ENCODE data around the gene POGLUT3. TPM values are rescaled to one million over a fixed set of nuclear protein-coding genes. Genes with fewer than 3 reads are reported as not detected.

Gene POGLUT3
- total RNA-seq, 1 experiment from 2014 or later = 15.3 TPM

DNA sequence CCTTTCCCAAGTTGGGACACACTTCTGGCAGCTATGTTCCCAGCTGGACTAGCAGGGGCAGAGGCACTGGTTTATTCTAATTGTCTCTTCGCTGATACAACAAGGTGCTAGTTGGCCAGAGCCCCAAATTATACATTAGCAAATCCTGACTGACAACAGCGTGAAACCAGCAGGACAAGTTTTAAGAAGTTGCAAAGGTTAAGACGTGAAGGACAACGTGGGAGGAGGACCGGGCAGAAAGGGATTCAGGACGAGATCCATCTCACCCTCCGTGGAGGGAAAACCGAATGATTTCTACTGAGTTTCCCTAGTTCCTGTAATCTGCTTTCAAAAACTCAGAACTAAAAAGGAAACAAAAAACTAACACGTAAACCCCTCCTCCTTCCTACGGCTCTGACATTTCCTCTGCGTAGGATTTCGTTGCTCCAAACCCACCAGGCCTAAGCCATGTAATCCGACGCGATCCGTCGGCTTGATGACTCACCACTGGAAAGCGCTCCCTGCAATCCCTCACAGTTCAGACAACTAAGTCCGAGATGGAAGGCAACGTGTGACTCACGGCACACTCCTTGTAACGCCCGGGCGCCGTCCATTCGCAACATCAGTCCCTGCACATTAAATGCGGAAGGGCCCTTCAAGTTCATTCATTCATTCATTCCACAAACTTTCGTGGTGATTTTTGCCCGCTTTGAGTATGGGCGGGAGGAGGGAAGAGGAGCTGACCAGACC, 703 bp downstream of the POGLUT3 start (continued):
- TF ChIP-seq, protein P1, sequence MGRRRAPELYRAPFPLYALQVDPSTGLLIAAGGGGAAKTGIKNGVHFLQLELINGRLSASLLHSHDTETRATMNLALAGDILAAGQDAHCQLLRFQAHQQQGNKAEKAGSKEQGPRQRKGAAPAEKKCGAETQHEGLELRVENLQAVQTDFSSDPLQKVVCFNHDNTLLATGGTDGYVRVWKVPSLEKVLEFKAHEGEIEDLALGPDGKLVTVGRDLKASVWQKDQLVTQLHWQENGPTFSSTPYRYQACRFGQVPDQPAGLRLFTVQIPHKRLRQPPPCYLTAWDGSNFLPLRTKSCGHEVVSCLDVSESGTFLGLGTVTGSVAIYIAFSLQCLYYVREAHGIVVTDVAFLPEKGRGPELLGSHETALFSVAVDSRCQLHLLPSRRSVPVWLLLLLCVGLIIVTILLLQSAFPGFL (CRISPR knock-in tag; IDR thresholded peaks at IDR 0.05; ENCODE audit: borderline replicate concordance) = no peak
- peak; percentile 80 for TF ChIP-seq NFE2L1 (CRISPR knock-in tag; IDR thresholded peaks at IDR 0.05)
- no peak for TF ChIP-seq ZNF317 (CRISPR knock-in tag; IDR thresholded peaks at IDR 0.05; ENCODE audit: borderline replicate concordance, low read depth)
- TF ChIP-seq, protein P2, sequence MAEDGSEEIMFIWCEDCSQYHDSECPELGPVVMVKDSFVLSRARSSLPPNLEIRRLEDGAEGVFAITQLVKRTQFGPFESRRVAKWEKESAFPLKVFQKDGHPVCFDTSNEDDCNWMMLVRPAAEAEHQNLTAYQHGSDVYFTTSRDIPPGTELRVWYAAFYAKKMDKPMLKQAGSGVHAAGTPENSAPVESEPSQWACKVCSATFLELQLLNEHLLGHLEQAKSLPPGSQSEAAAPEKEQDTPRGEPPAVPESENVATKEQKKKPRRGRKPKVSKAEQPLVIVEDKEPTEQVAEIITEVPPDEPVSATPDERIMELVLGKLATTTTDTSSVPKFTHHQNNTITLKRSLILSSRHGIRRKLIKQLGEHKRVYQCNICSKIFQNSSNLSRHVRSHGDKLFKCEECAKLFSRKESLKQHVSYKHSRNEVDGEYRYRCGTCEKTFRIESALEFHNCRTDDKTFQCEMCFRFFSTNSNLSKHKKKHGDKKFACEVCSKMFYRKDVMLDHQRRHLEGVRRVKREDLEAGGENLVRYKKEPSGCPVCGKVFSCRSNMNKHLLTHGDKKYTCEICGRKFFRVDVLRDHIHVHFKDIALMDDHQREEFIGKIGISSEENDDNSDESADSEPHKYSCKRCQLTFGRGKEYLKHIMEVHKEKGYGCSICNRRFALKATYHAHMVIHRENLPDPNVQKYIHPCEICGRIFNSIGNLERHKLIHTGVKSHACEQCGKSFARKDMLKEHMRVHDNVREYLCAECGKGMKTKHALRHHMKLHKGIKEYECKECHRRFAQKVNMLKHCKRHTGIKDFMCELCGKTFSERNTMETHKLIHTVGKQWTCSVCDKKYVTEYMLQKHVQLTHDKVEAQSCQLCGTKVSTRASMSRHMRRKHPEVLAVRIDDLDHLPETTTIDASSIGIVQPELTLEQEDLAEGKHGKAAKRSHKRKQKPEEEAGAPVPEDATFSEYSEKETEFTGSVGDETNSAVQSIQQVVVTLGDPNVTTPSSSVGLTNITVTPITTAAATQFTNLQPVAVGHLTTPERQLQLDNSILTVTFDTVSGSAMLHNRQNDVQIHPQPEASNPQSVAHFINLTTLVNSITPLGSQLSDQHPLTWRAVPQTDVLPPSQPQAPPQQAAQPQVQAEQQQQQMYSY (CRISPR knock-in tag; IDR thresholded peaks at IDR 0.05) = no peak
- no peak for TF ChIP-seq NR1H2 (CRISPR knock-in tag; IDR thresholded peaks at IDR 0.05)

DNA sequence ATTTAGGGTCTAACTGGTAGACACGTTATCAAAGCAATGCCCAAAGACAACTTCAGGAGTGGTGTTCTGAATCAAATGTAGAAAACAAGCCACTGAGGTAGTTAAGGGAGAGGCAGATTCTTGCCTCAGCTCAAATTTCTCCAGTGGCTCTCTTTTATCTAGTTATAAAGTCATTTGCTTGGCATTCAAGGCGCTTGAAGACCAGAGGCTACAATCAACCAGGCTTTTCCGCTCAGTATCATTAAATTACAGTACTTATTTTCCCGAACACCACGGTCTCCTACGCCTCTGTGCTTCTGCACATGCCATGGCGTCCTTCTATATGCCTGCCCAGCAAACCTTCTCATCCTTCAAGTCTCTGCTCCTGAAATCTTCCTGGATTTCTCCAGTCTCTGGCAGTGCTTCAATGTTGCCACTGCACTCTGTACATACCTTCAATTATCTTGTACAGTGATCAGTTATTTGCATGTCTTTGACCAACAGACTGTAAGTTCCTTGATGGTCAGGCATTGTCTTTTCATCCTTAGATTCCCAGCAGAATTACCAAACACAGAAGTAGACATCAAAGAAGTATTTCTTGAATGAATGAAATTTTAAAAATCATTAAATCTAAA, 1.4 kb downstream of the POGLUT3 start:
- POLR2A ChIA-PET = no interaction called here
- CTCF ChIA-PET = no interaction called here
- DNase-seq (ENCODE audit: low spot score) = no peak
- H3K4me1 Mint-ChIP-seq = peaks cover 22% of the 10 kb centered on the region
- peak overlapping the region; percentile 99 for H3K4me3 Mint-ChIP-seq
- no peaks in the 10 kb centered on the region for H3K9me3 Mint-ChIP-seq
- no peak for TF ChIP-seq RELA (CRISPR knock-in tag; IDR thresholded peaks at IDR 0.05; ENCODE audit: borderline replicate concordance)
- TF ChIP-seq, protein P1 (CRISPR knock-in tag; IDR thresholded peaks at IDR 0.05; ENCODE audit: borderline replicate concordance) = no peak
- no peak for TF ChIP-seq ZNF416 (CRISPR knock-in tag; IDR thresholded peaks at IDR 0.05)
- TF ChIP-seq, protein P3, sequence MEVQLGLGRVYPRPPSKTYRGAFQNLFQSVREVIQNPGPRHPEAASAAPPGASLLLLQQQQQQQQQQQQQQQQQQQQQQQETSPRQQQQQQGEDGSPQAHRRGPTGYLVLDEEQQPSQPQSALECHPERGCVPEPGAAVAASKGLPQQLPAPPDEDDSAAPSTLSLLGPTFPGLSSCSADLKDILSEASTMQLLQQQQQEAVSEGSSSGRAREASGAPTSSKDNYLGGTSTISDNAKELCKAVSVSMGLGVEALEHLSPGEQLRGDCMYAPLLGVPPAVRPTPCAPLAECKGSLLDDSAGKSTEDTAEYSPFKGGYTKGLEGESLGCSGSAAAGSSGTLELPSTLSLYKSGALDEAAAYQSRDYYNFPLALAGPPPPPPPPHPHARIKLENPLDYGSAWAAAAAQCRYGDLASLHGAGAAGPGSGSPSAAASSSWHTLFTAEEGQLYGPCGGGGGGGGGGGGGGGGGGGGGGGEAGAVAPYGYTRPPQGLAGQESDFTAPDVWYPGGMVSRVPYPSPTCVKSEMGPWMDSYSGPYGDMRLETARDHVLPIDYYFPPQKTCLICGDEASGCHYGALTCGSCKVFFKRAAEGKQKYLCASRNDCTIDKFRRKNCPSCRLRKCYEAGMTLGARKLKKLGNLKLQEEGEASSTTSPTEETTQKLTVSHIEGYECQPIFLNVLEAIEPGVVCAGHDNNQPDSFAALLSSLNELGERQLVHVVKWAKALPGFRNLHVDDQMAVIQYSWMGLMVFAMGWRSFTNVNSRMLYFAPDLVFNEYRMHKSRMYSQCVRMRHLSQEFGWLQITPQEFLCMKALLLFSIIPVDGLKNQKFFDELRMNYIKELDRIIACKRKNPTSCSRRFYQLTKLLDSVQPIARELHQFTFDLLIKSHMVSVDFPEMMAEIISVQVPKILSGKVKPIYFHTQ (CRISPR knock-in tag; IDR thresholded peaks at IDR 0.05) = no peak
- no peak for ATAC-seq
- H3K36me3 Mint-ChIP-seq = no peaks in the 10 kb centered on the region
- H3K27ac Mint-ChIP-seq = peak overlapping the region; percentile 42; the same call in 1 of the 2 replicates
- H3K27me3 Mint-ChIP-seq (ENCODE audit: low read depth) = peaks cover 15% of the 10 kb centered on the region

DNA sequence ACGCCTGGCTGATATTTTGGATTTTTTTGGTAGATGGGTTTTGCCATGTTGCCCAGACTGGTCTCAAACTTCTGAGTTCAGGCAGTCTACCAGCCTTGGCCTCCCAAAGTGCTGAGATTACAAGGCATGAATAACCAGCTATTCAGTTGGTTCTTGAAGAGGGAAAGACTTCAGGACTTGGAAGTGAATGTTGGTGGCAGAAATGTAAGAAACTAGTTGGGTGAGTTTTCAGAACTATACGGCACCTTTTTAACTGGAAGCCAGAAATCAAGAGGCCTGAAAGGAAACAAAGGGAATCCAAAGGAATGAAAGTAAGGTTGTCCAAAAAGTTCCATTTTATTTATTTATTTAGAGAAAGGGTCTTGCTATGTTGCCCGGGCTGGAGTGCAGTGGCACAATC, 2.9 kb downstream of the POGLUT3 start:
- ChIA-PET CTCF (no interaction called here), POLR2A (no interaction called here)
- Mint-ChIP-seq H3K36me3 (no peaks in the 10 kb centered on the region), H3K27ac (no peak overlapping the region), H3K4me1 (peaks cover 26% of the 10 kb centered on the region), H3K4me3 (no peak overlapping the region), H3K9me3 (no peaks in the 10 kb centered on the region), H3K27me3 (ENCODE audit: low read depth) (peaks cover 15% of the 10 kb centered on the region)
- DNase-seq (ENCODE audit: low spot score) (no peak), ATAC-seq (no peak)
- TF ChIP-seq, protein P4, sequence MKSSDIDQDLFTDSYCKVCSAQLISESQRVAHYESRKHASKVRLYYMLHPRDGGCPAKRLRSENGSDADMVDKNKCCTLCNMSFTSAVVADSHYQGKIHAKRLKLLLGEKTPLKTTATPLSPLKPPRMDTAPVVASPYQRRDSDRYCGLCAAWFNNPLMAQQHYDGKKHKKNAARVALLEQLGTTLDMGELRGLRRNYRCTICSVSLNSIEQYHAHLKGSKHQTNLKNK (CRISPR knock-in tag; IDR thresholded peaks at IDR 0.05) = no peak
- TF ChIP-seq CREM (CRISPR knock-in tag; IDR thresholded peaks at IDR 0.05) = no peak
- TF ChIP-seq, protein P5, sequence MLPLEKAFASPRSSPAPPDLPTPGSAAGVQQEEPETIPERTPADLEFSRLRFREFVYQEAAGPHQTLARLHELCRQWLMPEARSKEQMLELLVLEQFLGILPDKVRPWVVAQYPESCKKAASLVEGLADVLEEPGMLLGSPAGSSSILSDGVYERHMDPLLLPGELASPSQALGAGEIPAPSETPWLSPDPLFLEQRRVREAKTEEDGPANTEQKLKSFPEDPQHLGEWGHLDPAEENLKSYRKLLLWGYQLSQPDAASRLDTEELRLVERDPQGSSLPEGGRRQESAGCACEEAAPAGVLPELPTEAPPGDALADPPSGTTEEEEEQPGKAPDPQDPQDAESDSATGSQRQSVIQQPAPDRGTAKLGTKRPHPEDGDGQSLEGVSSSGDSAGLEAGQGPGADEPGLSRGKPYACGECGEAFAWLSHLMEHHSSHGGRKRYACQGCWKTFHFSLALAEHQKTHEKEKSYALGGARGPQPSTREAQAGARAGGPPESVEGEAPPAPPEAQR (CRISPR knock-in tag; IDR thresholded peaks at IDR 0.05) = no peak
- TF ChIP-seq FOXP1 (CRISPR knock-in tag; IDR thresholded peaks at IDR 0.05; ENCODE audit: borderline replicate concordance) = no peak
- TF ChIP-seq, protein P6, sequence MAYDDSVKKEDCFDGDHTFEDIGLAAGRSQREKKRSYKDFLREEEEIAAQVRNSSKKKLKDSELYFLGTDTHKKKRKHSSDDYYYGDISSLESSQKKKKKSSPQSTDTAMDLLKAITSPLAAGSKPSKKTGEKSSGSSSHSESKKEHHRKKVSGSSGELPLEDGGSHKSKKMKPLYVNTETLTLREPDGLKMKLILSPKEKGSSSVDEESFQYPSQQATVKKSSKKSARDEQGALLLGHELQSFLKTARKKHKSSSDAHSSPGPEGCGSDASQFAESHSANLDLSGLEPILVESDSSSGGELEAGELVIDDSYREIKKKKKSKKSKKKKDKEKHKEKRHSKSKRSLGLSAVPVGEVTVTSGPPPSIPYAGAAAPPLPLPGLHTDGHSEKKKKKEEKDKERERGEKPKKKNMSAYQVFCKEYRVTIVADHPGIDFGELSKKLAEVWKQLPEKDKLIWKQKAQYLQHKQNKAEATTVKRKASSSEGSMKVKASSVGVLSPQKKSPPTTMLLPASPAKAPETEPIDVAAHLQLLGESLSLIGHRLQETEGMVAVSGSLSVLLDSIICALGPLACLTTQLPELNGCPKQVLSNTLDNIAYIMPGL (CRISPR knock-in tag; IDR thresholded peaks at IDR 0.05) = no peak
- no peak for TF ChIP-seq KAT7 (CRISPR knock-in tag; IDR thresholded peaks at IDR 0.05; ENCODE audit: borderline replicate concordance)
- TF ChIP-seq NR2C2 (CRISPR knock-in tag; IDR thresholded peaks at IDR 0.05) = no peak
